ENCODE results near the gene WHRN.

WHRN gene

GRCh38 chr9:114513959-114514267, 8.6 kb upstream of the WHRN start:
- DNase-seq (ENCODE audit: low read depth in 2 of 2), result no peak

GRCh38 chr9:114513055-114513958, 8.0 kb upstream of the WHRN start:
- DNase-seq (ENCODE audit: low read depth in 2 of 2), result no peak

GRCh38 chr9:114511978-114512874, 7.0 kb upstream of the WHRN start:
- DNase-seq (ENCODE audit: low read depth in 2 of 2), result no peak

GRCh38 chr9:114507726-114508125, 2.5 kb upstream of the WHRN start:
- DNase-seq (ENCODE audit: low read depth in 2 of 2), result no peak

GRCh38 chr9:114506082-114506390, 763 bp upstream of the WHRN start:
- DNase-seq (ENCODE audit: low read depth in 2 of 2), result no peak

- peak in 1 of 2 donors; percentile 15 for DNase-seq (ENCODE audit: low read depth in 2 of 2)
Observed at GRCh38 chr9:114504341-114505186, 709 bp downstream of the WHRN start.

GRCh38 chr9:114503522-114504340, 1.5 kb downstream of the WHRN start:
- no peak for DNase-seq (ENCODE audit: low read depth in 2 of 2)

GRCh38 chr9:114503009-114503408, 2.3 kb downstream of the WHRN start:
- no peak for DNase-seq (ENCODE audit: low read depth in 2 of 2)

GRCh38 chr9:114501796-114502682, 3.2 kb downstream of the WHRN start:
- DNase-seq (ENCODE audit: low read depth in 2 of 2), result no peak

- DNase-seq (ENCODE audit: low read depth in 2 of 2), result no peak
Observed at GRCh38 chr9:114500697-114501292, 4.5 kb downstream of the WHRN start.

GRCh38 chr9:114499941-114500696, 5.2 kb downstream of the WHRN start:
- DNase-seq (ENCODE audit: low read depth in 2 of 2), result no peak

GRCh38 chr9:114499528-114499927, 5.7 kb downstream of the WHRN start:
- no peak for DNase-seq (ENCODE audit: low read depth in 2 of 2)

- DNase-seq (ENCODE audit: low read depth in 2 of 2), result no peak
Observed at GRCh38 chr9:114497727-114498382, 7.4 kb downstream of the WHRN start.

- DNase-seq (ENCODE audit: low read depth in 2 of 2), result no peak
Observed at GRCh38 chr9:114497236-114497635, 8.0 kb downstream of the WHRN start.

GRCh38 chr9:114496011-114496410, 9.3 kb downstream of the WHRN start:
- DNase-seq (ENCODE audit: low read depth in 2 of 2), result no peak

GRCh38 chr9:114494776-114495569, 10.3 kb downstream of the WHRN start:
- DNase-seq (ENCODE audit: low read depth in 2 of 2), result no peak

GRCh38 chr9:114493521-114494184, 11.6 kb downstream of the WHRN start:
- no peak for DNase-seq (ENCODE audit: low read depth in 2 of 2)

Data from stimulated activated CD8-positive, alpha-beta memory T cell treated with anti-CD3 and anti-CD28 coated beads, Interleukin-15, amount 100 ng/mL, for 48 hours (primary cell).